Measurements from ENCODE around the gene RAP1GAP2.

DNA sequence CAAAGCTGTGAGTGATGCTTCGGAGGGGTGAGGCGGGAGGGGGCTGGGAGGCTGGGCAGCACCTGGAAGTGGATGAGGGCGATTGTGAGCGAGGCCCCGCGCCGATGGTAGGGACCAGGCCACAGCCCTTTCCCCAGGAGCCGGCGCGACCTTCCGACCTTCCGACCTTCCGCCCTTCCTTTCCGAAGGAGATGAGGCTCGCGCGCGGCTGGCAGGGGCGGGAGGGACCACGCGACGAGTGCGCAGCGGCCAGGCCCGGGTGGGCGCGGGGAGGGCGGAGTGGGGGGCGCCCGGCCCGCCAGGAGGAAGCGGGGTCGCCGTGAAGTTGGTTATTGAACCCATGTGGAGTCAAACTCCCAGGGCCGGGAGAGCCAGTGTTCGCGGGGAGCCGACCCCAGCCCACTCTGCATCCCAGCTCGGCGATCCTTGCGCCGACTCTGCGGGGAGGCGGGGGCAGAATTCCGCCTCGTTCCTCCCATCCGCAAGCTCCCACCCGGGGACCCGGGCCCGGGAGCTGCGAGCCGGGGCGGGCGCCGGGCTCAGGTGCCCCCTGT is 56.6 kb downstream of the RAP1GAP2 start:
- TF ChIP-seq, protein P1, sequence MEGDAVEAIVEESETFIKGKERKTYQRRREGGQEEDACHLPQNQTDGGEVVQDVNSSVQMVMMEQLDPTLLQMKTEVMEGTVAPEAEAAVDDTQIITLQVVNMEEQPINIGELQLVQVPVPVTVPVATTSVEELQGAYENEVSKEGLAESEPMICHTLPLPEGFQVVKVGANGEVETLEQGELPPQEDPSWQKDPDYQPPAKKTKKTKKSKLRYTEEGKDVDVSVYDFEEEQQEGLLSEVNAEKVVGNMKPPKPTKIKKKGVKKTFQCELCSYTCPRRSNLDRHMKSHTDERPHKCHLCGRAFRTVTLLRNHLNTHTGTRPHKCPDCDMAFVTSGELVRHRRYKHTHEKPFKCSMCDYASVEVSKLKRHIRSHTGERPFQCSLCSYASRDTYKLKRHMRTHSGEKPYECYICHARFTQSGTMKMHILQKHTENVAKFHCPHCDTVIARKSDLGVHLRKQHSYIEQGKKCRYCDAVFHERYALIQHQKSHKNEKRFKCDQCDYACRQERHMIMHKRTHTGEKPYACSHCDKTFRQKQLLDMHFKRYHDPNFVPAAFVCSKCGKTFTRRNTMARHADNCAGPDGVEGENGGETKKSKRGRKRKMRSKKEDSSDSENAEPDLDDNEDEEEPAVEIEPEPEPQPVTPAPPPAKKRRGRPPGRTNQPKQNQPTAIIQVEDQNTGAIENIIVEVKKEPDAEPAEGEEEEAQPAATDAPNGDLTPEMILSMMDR (IDR thresholded peaks at IDR 0.05) = no peak
- TF ChIP-seq POLR2A (IDR thresholded peaks at IDR 0.05) (no peak), POLR2AphosphoS5 (IDR thresholded peaks at IDR 0.05) (no peak), EP300 (IDR thresholded peaks at IDR 0.05) (no peak)
